Activated T-cell treated with anti-CD3 and anti-CD28 coated beads, Interleukin-2, amount 50 U/mL, for 4 hours (primary cell): ENCODE data around the gene GNA12. TPM values are rescaled to one million over a fixed set of nuclear protein-coding genes. Genes with fewer than 3 reads are reported as not detected.

ENCODE experiments used
- ATAC-seq, 2 donors: fragments of 200-7000 bp; cut with Tn5 transposase; one replicate each; pipeline ENCODE4 v1.10.0; 2021
- DNase-seq: peaks from one replicate; pipeline ENCODE4 v3.0.0-alpha.2; 2020
- H3K27me3 Mint-ChIP-seq: one replicate; pipeline ENCODE4 v1.8.0; 2021; ENCODE audit warnings: low read depth, mixed read lengths
- H3K36me3 Mint-ChIP-seq: one replicate; pipeline ENCODE4 v1.8.0; 2022; ENCODE audit warnings: mixed read lengths; ENCODE audit not compliant: insufficient read depth
- H3K4me1 Mint-ChIP-seq: one replicate; pipeline ENCODE4 v1.8.0; 2021; ENCODE audit warnings: low read depth, mixed read lengths
- H3K4me3 Mint-ChIP-seq: one replicate; pipeline ENCODE4 v1.8.0; 2021; ENCODE audit warnings: mild to moderate bottlenecking, moderate library complexity, mixed read lengths
- H3K9me3 Mint-ChIP-seq: one replicate; pipeline ENCODE4 v1.8.0; 2021; ENCODE audit warnings: mixed read lengths
- total RNA-seq, 3 donors: library from RNA; stranded (reverse); gene quantifications; one replicate each; pipeline ENCODE4 v1.2.1, GENCODE V29; 2021

The GNA12 gene
- total RNA-seq, 3 donors from 2014 or later, result 23.7 to 25.7 (median 25.0) TPM

DNA sequence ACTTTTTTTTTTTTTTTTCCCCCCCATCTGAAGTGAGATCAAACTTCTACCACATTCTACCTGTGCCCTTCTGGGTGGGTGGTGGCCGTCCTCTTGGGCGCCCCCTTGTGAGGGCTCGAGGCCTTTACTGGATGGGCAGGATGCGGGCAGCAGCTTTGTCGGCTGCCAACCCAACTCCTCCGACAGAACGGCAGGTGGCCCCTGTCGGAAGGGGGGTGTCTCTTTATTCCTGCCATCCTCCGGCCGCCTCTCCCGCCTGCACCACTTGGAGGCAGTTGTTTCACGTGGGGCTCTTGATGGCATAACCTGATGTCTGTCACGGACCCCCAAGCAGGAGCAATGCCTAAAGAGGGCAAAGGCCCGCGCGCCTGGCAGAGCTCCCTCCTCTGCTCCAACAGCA lies 125.1 kb downstream of the GNA12 start:
- no peaks in the 10 kb centered on the region for H3K9me3 Mint-ChIP-seq
- H3K27me3 Mint-ChIP-seq, result no peaks in the 10 kb centered on the region
- peaks cover 2% of the 10 kb centered on the region for H3K36me3 Mint-ChIP-seq
- H3K4me3 Mint-ChIP-seq, result no peak overlapping the region
- peaks cover 64% of the 10 kb centered on the region for H3K4me1 Mint-ChIP-seq
- peak in 1 of 2 donors; percentile 20 for ATAC-seq
- DNase-seq, result peak; percentile 66

DNA sequence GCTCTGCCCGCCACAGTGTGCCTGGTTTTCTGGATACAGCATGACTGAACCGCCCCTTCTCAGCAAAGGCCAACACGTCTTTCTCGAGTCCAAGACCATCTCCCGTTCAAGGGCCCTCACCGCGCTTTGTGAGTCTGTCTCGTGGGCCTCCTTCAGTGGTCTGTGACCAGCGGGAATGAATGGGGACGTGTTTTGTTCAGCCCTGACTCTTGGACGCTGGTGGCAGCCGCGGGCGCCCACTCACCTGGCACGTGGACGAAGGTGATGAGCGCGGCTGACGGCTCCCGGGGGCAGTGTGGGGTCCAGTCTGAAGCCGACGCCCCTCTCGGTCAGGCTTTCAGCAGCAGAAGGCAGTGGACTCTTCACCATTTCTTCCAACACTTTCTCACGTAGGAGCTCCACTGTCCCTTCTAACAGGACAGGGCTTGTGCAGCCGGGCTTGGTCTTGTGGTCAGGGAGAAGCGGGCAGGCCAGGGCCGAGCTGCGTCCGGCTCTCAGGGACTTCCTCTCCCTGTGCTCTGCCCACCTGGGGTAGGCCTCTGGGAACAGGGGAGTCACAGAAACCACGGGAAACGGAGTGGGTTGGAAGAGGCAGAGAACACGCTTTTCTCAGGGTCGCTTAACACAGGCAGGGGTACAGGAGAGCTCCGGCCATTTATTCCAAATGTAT lies 125.7 kb downstream of the GNA12 start:
- no peak for DNase-seq
- Mint-ChIP-seq H3K4me1 (peaks cover 67% of the 10 kb centered on the region), H3K27me3 (no peaks in the 10 kb centered on the region), H3K9me3 (no peaks in the 10 kb centered on the region), H3K4me3 (no peak overlapping the region), H3K36me3 (peaks cover 2% of the 10 kb centered on the region)
- no peak for ATAC-seq

- Mint-ChIP-seq H3K4me3 (no peak overlapping the region), H3K9me3 (no peaks in the 10 kb centered on the region), H3K27me3 (no peaks in the 10 kb centered on the region), H3K4me1 (peaks cover 67% of the 10 kb centered on the region), H3K36me3 (peaks cover 2% of the 10 kb centered on the region)
- ATAC-seq (no peak), DNase-seq (no peak)
These were observed 126.5 kb downstream of the GNA12 start for GRCh38 chr7:2717293-2718261.

DNA sequence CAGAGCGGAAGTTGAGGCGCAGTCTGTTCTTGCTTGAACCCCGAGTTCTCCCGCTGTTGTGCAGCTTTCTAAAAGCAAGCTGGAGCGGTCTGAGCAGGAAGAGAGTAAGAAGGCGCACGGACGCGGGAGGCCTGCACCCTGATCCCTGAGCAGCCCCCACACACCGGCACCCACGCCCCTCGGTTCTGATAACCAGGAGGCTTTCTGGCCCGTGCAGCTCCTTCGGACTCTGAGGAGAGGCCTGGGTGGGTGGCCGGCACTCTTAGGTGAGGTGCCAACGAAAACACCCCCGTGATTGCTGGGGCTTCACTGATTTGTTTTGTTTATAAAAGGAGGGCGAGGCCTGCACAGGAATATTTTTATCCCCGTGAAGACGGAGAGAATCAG lies 127.2 kb downstream of the GNA12 start:
- peaks cover 2% of the 10 kb centered on the region for H3K36me3 Mint-ChIP-seq
- H3K4me3 Mint-ChIP-seq, result no peak overlapping the region

DNA sequence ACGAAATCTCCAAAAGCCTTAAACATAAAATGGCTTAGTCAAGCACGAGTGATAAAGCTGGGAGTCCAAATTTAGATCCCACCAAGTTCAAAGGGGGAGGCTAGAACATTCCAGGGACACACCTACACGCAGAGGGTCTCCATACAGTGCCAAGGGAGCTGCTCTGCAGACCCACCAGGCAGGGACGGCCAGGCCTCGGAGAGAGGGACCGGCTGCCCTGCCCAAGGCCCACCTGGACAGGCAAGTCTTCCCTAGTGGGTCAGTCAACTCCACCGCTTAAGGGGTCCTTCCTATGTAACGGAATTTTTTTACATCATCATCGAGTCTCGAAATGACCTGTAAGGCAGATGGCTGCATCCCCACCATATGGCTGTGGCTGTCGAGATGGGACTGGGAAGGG lies 127.6 kb downstream of the GNA12 start:
- Mint-ChIP-seq H3K4me3 (no peak overlapping the region), H3K27me3 (no peaks in the 10 kb centered on the region), H3K36me3 (peaks cover 2% of the 10 kb centered on the region)

More for the DNA sequence above, 127.2 kb downstream of the GNA12 start:
- H3K27me3 Mint-ChIP-seq, result no peaks in the 10 kb centered on the region
- H3K9me3 Mint-ChIP-seq, result no peaks in the 10 kb centered on the region
- H3K4me1 Mint-ChIP-seq, result peaks cover 67% of the 10 kb centered on the region
- no peak for ATAC-seq
- no peak for DNase-seq

GRCh38 chr7:2715341-2716231 lies 128.5 kb downstream of the GNA12 start:
- Mint-ChIP-seq H3K4me1 (peaks cover 69% of the 10 kb centered on the region), H3K4me3 (peak overlapping the region; percentile 28), H3K36me3 (no peaks in the 10 kb centered on the region), H3K9me3 (no peaks in the 10 kb centered on the region), H3K27me3 (no peaks in the 10 kb centered on the region)
- DNase-seq (peak; percentile 44), ATAC-seq (peak; percentile 81 to 87)

More for the DNA sequence above, 127.6 kb downstream of the GNA12 start:
- no peak for DNase-seq
- Mint-ChIP-seq H3K4me1 (peaks cover 67% of the 10 kb centered on the region), H3K9me3 (no peaks in the 10 kb centered on the region)
- ATAC-seq, result no peak

GRCh38 chr7:2714636-2715035 lies 129.5 kb downstream of the GNA12 start:
- H3K9me3 Mint-ChIP-seq, result no peaks in the 10 kb centered on the region
- DNase-seq, result no peak
- H3K4me1 Mint-ChIP-seq, result peaks cover 73% of the 10 kb centered on the region
- peak overlapping the region; percentile 28 for H3K4me3 Mint-ChIP-seq
- ATAC-seq, result no peak
- H3K27me3 Mint-ChIP-seq, result no peaks in the 10 kb centered on the region
- H3K36me3 Mint-ChIP-seq, result no peaks in the 10 kb centered on the region

- H3K27me3 Mint-ChIP-seq, result no peaks in the 10 kb centered on the region
These were observed 130.1 kb downstream of the GNA12 start for GRCh38 chr7:2713978-2714377.

DNA sequence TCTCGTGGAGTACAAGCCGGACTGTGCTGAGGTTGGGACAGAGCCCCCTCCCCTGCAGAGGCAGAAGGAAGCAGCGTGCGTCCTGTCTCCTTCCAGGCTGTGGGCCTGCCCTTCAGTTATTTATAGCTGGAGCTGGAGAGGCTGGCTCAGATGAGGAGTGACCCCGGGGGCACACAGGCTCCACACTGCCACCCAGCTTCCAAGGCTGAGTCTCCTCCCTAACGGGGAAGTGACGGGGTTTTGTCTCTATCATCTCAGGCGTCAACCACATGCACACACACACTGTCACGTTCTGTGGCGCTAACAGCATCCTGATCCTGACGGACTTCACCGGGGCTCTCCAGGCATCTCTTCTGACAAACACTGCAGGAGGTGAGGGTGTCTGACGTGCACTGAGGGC lies 130.7 kb downstream of the GNA12 start:
- H3K4me3 Mint-ChIP-seq, result peak overlapping the region; percentile 19
- DNase-seq (no peak), ATAC-seq (no peak)
- H3K4me1 Mint-ChIP-seq, result peaks cover 65% of the 10 kb centered on the region
- H3K9me3 Mint-ChIP-seq, result no peaks in the 10 kb centered on the region
- no peaks in the 10 kb centered on the region for H3K36me3 Mint-ChIP-seq
- H3K27me3 Mint-ChIP-seq, result no peaks in the 10 kb centered on the region

More at GRCh38 chr7:2713978-2714377, 130.1 kb downstream of the GNA12 start:
- DNase-seq (no peak), ATAC-seq (no peak)
- Mint-ChIP-seq H3K9me3 (no peaks in the 10 kb centered on the region), H3K4me3 (no peak overlapping the region), H3K4me1 (peaks cover 71% of the 10 kb centered on the region), H3K36me3 (no peaks in the 10 kb centered on the region)

GRCh38 chr7:2711895-2712675 lies 132.0 kb downstream of the GNA12 start:
- H3K36me3 Mint-ChIP-seq, result no peaks in the 10 kb centered on the region
- H3K4me3 Mint-ChIP-seq, result no peak overlapping the region
- H3K9me3 Mint-ChIP-seq, result no peaks in the 10 kb centered on the region
- DNase-seq (no peak), ATAC-seq (no peak)
- H3K27me3 Mint-ChIP-seq, result no peaks in the 10 kb centered on the region
- peaks cover 52% of the 10 kb centered on the region for H3K4me1 Mint-ChIP-seq

DNA sequence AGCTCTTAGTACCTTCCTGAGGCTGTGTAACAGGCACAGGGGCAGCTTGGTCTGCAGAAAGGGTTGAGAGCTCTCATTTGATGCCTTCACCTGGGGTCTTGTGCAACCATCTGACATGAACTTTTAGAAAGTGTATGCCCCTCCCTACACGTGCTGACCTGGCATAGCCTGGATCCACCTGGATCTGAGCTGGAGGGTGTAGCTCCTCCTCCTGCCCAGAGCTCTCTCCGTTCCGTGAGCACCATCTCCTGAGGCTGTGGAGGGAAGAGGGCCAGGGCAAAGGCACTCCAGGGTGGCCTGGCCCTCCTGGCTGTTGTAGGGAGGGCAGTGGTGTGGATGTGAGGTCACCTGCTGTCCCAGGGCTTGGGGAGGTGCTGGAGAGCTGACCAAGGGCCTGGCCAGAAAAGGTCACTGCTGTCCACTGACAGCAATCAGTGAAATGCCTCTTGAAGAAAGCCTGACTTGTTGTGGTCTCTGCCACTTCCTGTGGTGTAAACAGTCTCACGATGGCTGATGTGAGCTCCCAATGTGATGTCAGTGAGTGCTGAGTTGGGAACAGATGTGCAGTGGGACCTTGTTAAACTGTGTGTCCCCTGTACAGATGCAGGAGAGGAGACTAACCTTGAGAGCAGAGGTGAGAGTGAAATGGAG lies 133.1 kb downstream of the GNA12 start:
- Mint-ChIP-seq H3K36me3 (no peaks in the 10 kb centered on the region), H3K4me3 (peak overlapping the region; percentile 62), H3K27me3 (no peaks in the 10 kb centered on the region), H3K4me1 (peaks cover 43% of the 10 kb centered on the region), H3K9me3 (no peaks in the 10 kb centered on the region)
- no peak for ATAC-seq
- DNase-seq, result no peak

- no peaks in the 10 kb centered on the region for H3K36me3 Mint-ChIP-seq
- peak overlapping the region; percentile 70 for H3K4me3 Mint-ChIP-seq
- no peaks in the 10 kb centered on the region for H3K27me3 Mint-ChIP-seq
- peak; percentile 41 for DNase-seq
- H3K4me1 Mint-ChIP-seq, result peaks cover 35% of the 10 kb centered on the region
- peak; percentile 62 to 66 for ATAC-seq
- no peaks in the 10 kb centered on the region for H3K9me3 Mint-ChIP-seq
These were observed 133.8 kb downstream of the GNA12 start for GRCh38 chr7:2710286-2710655.
